Measurements from ENCODE around the gene CORO7.

Gene CORO7

GRCh38 chr16:4378161-4378666, 38.2 kb downstream of the CORO7 start:
- no peak for TF ChIP-seq FOXP2 (optimal IDR thresholded peaks at IDR 0.05; ENCODE audit: borderline replicate concordance, extremely low read depth, extremely low read length, insufficient read depth)
- no peak for TF ChIP-seq POLR2AphosphoS5 (IDR thresholded peaks at IDR 0.05; ENCODE audit: low read depth, low read length)
- TF ChIP-seq, protein P1, sequence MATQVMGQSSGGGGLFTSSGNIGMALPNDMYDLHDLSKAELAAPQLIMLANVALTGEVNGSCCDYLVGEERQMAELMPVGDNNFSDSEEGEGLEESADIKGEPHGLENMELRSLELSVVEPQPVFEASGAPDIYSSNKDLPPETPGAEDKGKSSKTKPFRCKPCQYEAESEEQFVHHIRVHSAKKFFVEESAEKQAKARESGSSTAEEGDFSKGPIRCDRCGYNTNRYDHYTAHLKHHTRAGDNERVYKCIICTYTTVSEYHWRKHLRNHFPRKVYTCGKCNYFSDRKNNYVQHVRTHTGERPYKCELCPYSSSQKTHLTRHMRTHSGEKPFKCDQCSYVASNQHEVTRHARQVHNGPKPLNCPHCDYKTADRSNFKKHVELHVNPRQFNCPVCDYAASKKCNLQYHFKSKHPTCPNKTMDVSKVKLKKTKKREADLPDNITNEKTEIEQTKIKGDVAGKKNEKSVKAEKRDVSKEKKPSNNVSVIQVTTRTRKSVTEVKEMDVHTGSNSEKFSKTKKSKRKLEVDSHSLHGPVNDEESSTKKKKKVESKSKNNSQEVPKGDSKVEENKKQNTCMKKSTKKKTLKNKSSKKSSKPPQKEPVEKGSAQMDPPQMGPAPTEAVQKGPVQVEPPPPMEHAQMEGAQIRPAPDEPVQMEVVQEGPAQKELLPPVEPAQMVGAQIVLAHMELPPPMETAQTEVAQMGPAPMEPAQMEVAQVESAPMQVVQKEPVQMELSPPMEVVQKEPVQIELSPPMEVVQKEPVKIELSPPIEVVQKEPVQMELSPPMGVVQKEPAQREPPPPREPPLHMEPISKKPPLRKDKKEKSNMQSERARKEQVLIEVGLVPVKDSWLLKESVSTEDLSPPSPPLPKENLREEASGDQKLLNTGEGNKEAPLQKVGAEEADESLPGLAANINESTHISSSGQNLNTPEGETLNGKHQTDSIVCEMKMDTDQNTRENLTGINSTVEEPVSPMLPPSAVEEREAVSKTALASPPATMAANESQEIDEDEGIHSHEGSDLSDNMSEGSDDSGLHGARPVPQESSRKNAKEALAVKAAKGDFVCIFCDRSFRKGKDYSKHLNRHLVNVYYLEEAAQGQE (IDR thresholded peaks at IDR 0.05; ENCODE audit: insufficient read depth in 1 of 2, low read depth in 2 of 2, low read length in 2 of 2), result no peak
- TF ChIP-seq SIN3A (IDR thresholded peaks at IDR 0.05; ENCODE audit: borderline replicate concordance, insufficient read depth, low read length), result no peak
- no peak for TF ChIP-seq TAF1 (IDR thresholded peaks at IDR 0.05; ENCODE audit: borderline replicate concordance, insufficient read depth, low read length)

GRCh38 chr16:4377573-4378154, 38.7 kb downstream of the CORO7 start:
- no peak for TF ChIP-seq POLR2AphosphoS5 (IDR thresholded peaks at IDR 0.05; ENCODE audit: low read depth, low read length)
- TF ChIP-seq TAF1 (IDR thresholded peaks at IDR 0.05; ENCODE audit: borderline replicate concordance, insufficient read depth, low read length), result no peak
- TF ChIP-seq, protein P1 (IDR thresholded peaks at IDR 0.05; ENCODE audit: insufficient read depth in 1 of 2, low read depth in 2 of 2, low read length in 2 of 2), result no peak
- TF ChIP-seq SIN3A (IDR thresholded peaks at IDR 0.05; ENCODE audit: borderline replicate concordance, insufficient read depth, low read length), result no peak
- TF ChIP-seq FOXP2 (optimal IDR thresholded peaks at IDR 0.05; ENCODE audit: borderline replicate concordance, extremely low read depth, extremely low read length, insufficient read depth), result no peak

DNA sequence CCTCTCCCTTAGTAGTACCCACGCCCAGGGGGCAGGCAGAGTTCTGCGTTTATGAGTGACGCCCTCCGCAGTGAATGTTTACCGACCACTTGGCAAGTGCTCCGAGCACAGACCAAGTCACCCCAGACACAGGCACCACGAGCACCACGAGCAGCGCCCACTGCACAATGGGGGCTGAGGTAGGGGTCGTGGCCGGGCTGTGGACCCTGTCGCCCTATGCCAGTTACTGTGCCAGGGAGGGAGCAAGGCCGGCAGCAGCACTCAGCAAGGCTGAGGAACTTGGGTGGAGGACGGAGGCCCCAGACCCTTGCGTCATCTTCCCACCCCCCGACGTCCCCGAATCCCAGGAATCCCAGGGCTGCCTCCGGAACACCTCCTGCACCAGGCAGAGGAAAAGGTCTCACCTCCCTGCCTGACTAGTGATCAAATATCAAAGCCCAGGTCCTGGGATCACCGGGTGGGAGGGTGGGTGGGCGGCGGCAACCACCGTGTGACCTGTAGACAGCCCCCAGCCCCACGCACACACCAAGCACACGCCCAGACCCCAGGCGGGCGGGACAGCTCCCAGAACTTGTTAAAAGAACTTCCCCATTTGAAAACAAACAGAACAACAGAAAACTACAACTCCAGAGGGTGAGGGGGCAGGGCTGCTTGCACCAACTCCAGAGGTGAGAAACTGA, 39.4 kb downstream of the CORO7 start:
- no peak for TF ChIP-seq FOXP2 (optimal IDR thresholded peaks at IDR 0.05; ENCODE audit: borderline replicate concordance, extremely low read depth, extremely low read length, insufficient read depth)
- no peak for TF ChIP-seq POLR2AphosphoS5 (IDR thresholded peaks at IDR 0.05; ENCODE audit: low read depth, low read length)
- no peak for TF ChIP-seq TAF1 (IDR thresholded peaks at IDR 0.05; ENCODE audit: borderline replicate concordance, insufficient read depth, low read length)
- TF ChIP-seq SIN3A (IDR thresholded peaks at IDR 0.05; ENCODE audit: borderline replicate concordance, insufficient read depth, low read length), result no peak
- TF ChIP-seq, protein P1 (IDR thresholded peaks at IDR 0.05; ENCODE audit: insufficient read depth in 1 of 2, low read depth in 2 of 2, low read length in 2 of 2), result no peak

GRCh38 chr16:4376126-4376892, 40.1 kb downstream of the CORO7 start:
- TF ChIP-seq TAF1 (IDR thresholded peaks at IDR 0.05; ENCODE audit: borderline replicate concordance, insufficient read depth, low read length), result no peak
- no peak for TF ChIP-seq FOXP2 (optimal IDR thresholded peaks at IDR 0.05; ENCODE audit: borderline replicate concordance, extremely low read depth, extremely low read length, insufficient read depth)
- TF ChIP-seq SIN3A (IDR thresholded peaks at IDR 0.05; ENCODE audit: borderline replicate concordance, insufficient read depth, low read length), result no peak
- no peak for TF ChIP-seq POLR2AphosphoS5 (IDR thresholded peaks at IDR 0.05; ENCODE audit: low read depth, low read length)
- TF ChIP-seq, protein P1 (IDR thresholded peaks at IDR 0.05; ENCODE audit: insufficient read depth in 1 of 2, low read depth in 2 of 2, low read length in 2 of 2), result no peak

Data from PFSK-1 (cell line).